Thoracic aorta (tissue), 2 donors: ENCODE results near the gene TXLNA. TPM values are rescaled to one million over a fixed set of nuclear protein-coding genes. Genes with fewer than 3 reads are reported as not detected.

ENCODE experiments used
- ATAC-seq: fragments of 150-250 bp; one replicate; pipeline ENCODE4 v1.8.0; 2017; ENCODE audit warnings: low read depth; ENCODE audit not compliant: insufficient number of reproducible peaks, low FRiP score
- DNase-seq: peaks from one replicate; pipeline ENCODE4 v3.0.0-alpha.2; 2020; ENCODE audit warnings: low spot score
- H3K27ac ChIP-seq, 2 donors: fragments of 200-600 bp; sonication (generic); 1 replicate in 1 of 2; 2 replicates in 1 of 2; pipeline ENCODE4 v1.5.1; 2016; ENCODE audit warnings: mild to moderate bottlenecking in 2 of 2, moderate library complexity in 2 of 2
- H3K27me3 ChIP-seq: fragments of 200-600 bp; sonication (generic); replicated peaks from 2 replicates; pipeline ENCODE4 v1.6.0; 2016; ENCODE audit warnings: mild to moderate bottlenecking; ENCODE audit not compliant: insufficient read depth
- H3K36me3 ChIP-seq: fragments of 200-600 bp; sonication (generic); one replicate; pipeline ENCODE4 v1.5.1; 2016
- H3K4me1 ChIP-seq, 2 donors: fragments of 200-600 bp; sonication (generic); 1 replicate in 1 of 2; 2 replicates in 1 of 2; pipeline versions ENCODE4 v1.5.1 to v1.6.0; 2016; ENCODE audit warnings: low read depth in 2 of 2, mild to moderate bottlenecking in 1 of 2; ENCODE audit not compliant: control insufficient read depth in 1 of 2
- H3K4me3 ChIP-seq: fragments of 200-600 bp; sonication (generic); 2 replicates; pipeline ENCODE4 v1.5.1; 2016; ENCODE audit warnings: mild to moderate bottlenecking
- H3K9me3 ChIP-seq: fragments of 200-600 bp; sonication (generic); 2 replicates; pipeline ENCODE4 v1.5.1; 2016
- CTCF ChIP-seq: fragments of 200-600 bp; sonication (generic); IDR thresholded peaks from one replicate; pipeline ENCODE4 v1.5.1; 2019; ENCODE audit warnings: antibody characterized with exemption
- total RNA-seq, 2 donors: library from RNA; depleted of rRNA; stranded (reverse); fragments of >200 nt; gene quantifications; one replicate each; pipeline versions ENCODE4 v1.1.0 to v1.2.3, GENCODE V29; 2016

TXLNA gene
- total RNA-seq, 2 donors from 2014 or later, result 57.5 to 89.5 TPM

GRCh38 chr1:32201011-32201855 is 21.8 kb downstream of the TXLNA start:
- no peak for DNase-seq
- no peak for TF ChIP-seq CTCF
- peaks cover 8% of the 10 kb centered on the region for H3K36me3 ChIP-seq
- peaks cover 20 to 38% of the 10 kb centered on the region in 2 donors for H3K4me1 ChIP-seq
- ATAC-seq, result peak; percentile 34
- H3K4me3 ChIP-seq, result peak overlapping the region; percentile 85
- H3K27ac ChIP-seq, result peak overlapping the region; percentile 23 to 53
- H3K9me3 ChIP-seq, result no peaks in the 10 kb centered on the region
- H3K27me3 ChIP-seq, result no peaks in the 10 kb centered on the region

- ATAC-seq (no peak), DNase-seq (no peak)
- Histone ChIP-seq H3K27ac (no peak overlapping the region), H3K9me3 (no peaks in the 10 kb centered on the region), H3K4me1 (peaks cover 15 to 28% of the 10 kb centered on the region in 2 donors), H3K36me3 (no peaks in the 10 kb centered on the region), H3K27me3 (no peaks in the 10 kb centered on the region), H3K4me3 (peak overlapping the region; percentile 75)
- no peak for TF ChIP-seq CTCF
Measured at GRCh38 chr1:32204943-32205361, 25.5 kb downstream of the TXLNA start.

- peak within 1 kb of the TSS; percentile 75 for H3K4me3 ChIP-seq
- DNase-seq (peak; percentile 28), ATAC-seq (no peak)
- H3K27ac ChIP-seq, result no peak within 1 kb of the TSS
- no peaks in the 10 kb centered on the region for H3K36me3 ChIP-seq
- no peaks in the 10 kb centered on the region for H3K9me3 ChIP-seq
- H3K27me3 ChIP-seq, result no peaks in the 10 kb centered on the region
- no peak for TF ChIP-seq CTCF
- H3K4me1 ChIP-seq, result peaks cover 14 to 25% of the 10 kb centered on the region in 2 donors
Measured at GRCh38 chr1:32205401-32206370, 26.2 kb downstream of the TXLNA start, which contains the start of gene IQCC. Gene IQCC, plus strand, starts transcription at chr1:32205671. Its CDS starts 11 bp downstream, at chr1:32205682.

- no peaks in the 10 kb centered on the region for H3K36me3 ChIP-seq
- peaks cover 5 to 14% of the 10 kb centered on the region in 2 donors for H3K4me1 ChIP-seq
- no peak overlapping the region for H3K27ac ChIP-seq
- ATAC-seq (no peak), DNase-seq (no peak)
- no peaks in the 10 kb centered on the region for H3K9me3 ChIP-seq
- H3K27me3 ChIP-seq, result no peaks in the 10 kb centered on the region
- no peak for TF ChIP-seq CTCF
- no peak overlapping the region for H3K4me3 ChIP-seq
Measured at GRCh38 chr1:32208469-32208868, 29.0 kb downstream of the TXLNA start.

GRCh38 chr1:32208891-32209328 is 29.4 kb downstream of the TXLNA start, which contains the start of gene DCDC2B:
Gene DCDC2B, plus strand, starts transcription at chr1:32209089. Its CDS starts 5 bp downstream, at chr1:32209094.
- H3K36me3 ChIP-seq, result no peaks in the 10 kb centered on the region
- H3K4me1 ChIP-seq, result peaks cover 5 to 14% of the 10 kb centered on the region in 2 donors
- no peak for TF ChIP-seq CTCF
- no peaks in the 10 kb centered on the region for H3K9me3 ChIP-seq
- no peak within 1 kb of the TSS for H3K27ac ChIP-seq
- ATAC-seq (no peak), DNase-seq (no peak)
- H3K4me3 ChIP-seq, result no peak within 1 kb of the TSS
- H3K27me3 ChIP-seq, result no peaks in the 10 kb centered on the region
